HepG2 (cell line): ENCODE data around the gene PLA2G12A. TPM values are rescaled to one million over a fixed set of nuclear protein-coding genes. Genes with fewer than 3 reads are reported as not detected.
A peak's percentile ranks its signal among the peaks of the same experiment; 100 is the strongest.

Experiments used
- HDAC6 ChIP-seq: fragments of 200-600 bp; sonication (generic); IDR thresholded peaks from 2 replicates; pipeline ENCODE4 v1.7.0; 2017; ENCODE audit warnings: mild to moderate bottlenecking, antibody characterized with exemption, low read length, low read depth
- KLF15 ChIP-seq: sonication (generic); formaldehyde crosslinking; IDR thresholded peaks from 2 replicates; pipeline ENCODE4 v1.8.1; 2023; ENCODE audit warnings: borderline replicate concordance, mild to moderate bottlenecking, inconsistent platforms, missing genetic modification reagents, mixed read lengths
- MXD4 ChIP-seq: IDR thresholded peaks from 2 replicates; pipeline ENCODE4 v1.6.1; 2016; ENCODE audit warnings: mild to moderate bottlenecking, missing biosample characterization, missing genetic modification reagents
- NFKB2 ChIP-seq: sonication (generic); formaldehyde crosslinking; IDR thresholded peaks from 2 replicates; pipeline ENCODE4 v1.4.0; 2020; ENCODE audit warnings: missing genetic modification reagents, borderline replicate concordance
- ZFP82 ChIP-seq: sonication (generic); formaldehyde crosslinking; IDR thresholded peaks from 2 replicates; pipeline ENCODE4 v1.5.1; 2020; ENCODE audit warnings: mild to moderate bottlenecking, missing genetic modification reagents, borderline replicate concordance
- ZNF253 ChIP-seq: sonication (generic); formaldehyde crosslinking; IDR thresholded peaks from 2 replicates; pipeline ENCODE4 v1.8.0; 2022; ENCODE audit warnings: mild to moderate bottlenecking, missing genetic modification reagents, borderline replicate concordance
- ZNF263 ChIP-seq: sonication (generic); formaldehyde crosslinking; IDR thresholded peaks from 2 replicates; pipeline ENCODE4 v1.4.0; 2020; ENCODE audit warnings: missing genetic modification reagents
- ZNF446 ChIP-seq: sonication (generic); formaldehyde crosslinking; IDR thresholded peaks from 2 replicates; pipeline ENCODE4 v1.5.0; 2020; ENCODE audit warnings: mild to moderate bottlenecking, missing genetic modification reagents
- ZNF652 ChIP-seq: IDR thresholded peaks from 2 replicates; pipeline ENCODE4 v1.6.1; 2016; ENCODE audit warnings: low read depth, borderline replicate concordance
- ZNF775 ChIP-seq: sonication (generic); formaldehyde crosslinking; IDR thresholded peaks from 2 replicates; pipeline ENCODE4 v1.4.0; 2020; ENCODE audit warnings: missing genetic modification reagents, mild to moderate bottlenecking, moderate library complexity, borderline replicate concordance
- polyA plus RNA-seq, 8 experiments: library from polyadenylated mRNA; depleted of rRNA in 3 of 8; stranded (reverse) in 7 of 8; unstranded in 1 of 8; fragments of >200 nt; fragmentation: Illumina TruSeq in 4 of 8; extraction: Trizol in 4 of 8; gene quantifications; 2 replicates each; pipeline versions ENCODE4 v1.2.1 to v1.2.3, GENCODE V29; 2011 to 2016; ENCODE audit warnings: low read depth in 4 of 8, missing spikeins in 1 of 8, mixed read lengths in 1 of 8; ENCODE audit not compliant: insufficient read depth in 1 of 8
- total RNA-seq, 5 experiments: library from RNA; depleted of rRNA; stranded (reverse); fragments of >200 nt; fragmentation: Illumina TruSeq; extraction: Trizol; gene quantifications; 2 replicates each; pipeline ENCODE4 v1.2.3, GENCODE V29; 2016; ENCODE audit warnings: low read depth in 1 of 5
- TF ChIP-seq, protein P1 (sequence below): sonication (generic); formaldehyde crosslinking; IDR thresholded peaks from 2 replicates; pipeline ENCODE4 v1.5.1; 2020; ENCODE audit warnings: mild to moderate bottlenecking, moderate library complexity, missing genetic modification reagents
- TF ChIP-seq, protein P2 (sequence below): sonication (generic); formaldehyde crosslinking; IDR thresholded peaks from 2 replicates; pipeline ENCODE4 v1.4.0; 2020; ENCODE audit warnings: missing genetic modification reagents, borderline replicate concordance
- TF ChIP-seq, protein P3 (sequence below): sonication (generic); formaldehyde crosslinking; IDR thresholded peaks from 2 replicates; pipeline ENCODE4 v1.4.0; 2020; ENCODE audit warnings: low read depth, missing genetic modification reagents
- TF ChIP-seq, protein P4 (sequence below): sonication (generic); formaldehyde crosslinking; IDR thresholded peaks from 2 replicates; pipeline ENCODE4 v1.8.0; 2022; ENCODE audit warnings: missing genetic modification reagents, mild to moderate bottlenecking, moderate library complexity, borderline replicate concordance
- TF ChIP-seq, protein P5 (sequence below): sonication (generic); formaldehyde crosslinking; IDR thresholded peaks from 2 replicates; pipeline ENCODE4 v1.5.0; 2020; ENCODE audit warnings: mild to moderate bottlenecking, missing genetic modification reagents, moderate library complexity

PLA2G12A gene
- total and polyA plus RNA-seq, 2 of the 13 experiments (the other 11 are each of a cell fraction or from before 2014, with no cell fraction given) = 61.2 to 64.0 TPM

DNA sequence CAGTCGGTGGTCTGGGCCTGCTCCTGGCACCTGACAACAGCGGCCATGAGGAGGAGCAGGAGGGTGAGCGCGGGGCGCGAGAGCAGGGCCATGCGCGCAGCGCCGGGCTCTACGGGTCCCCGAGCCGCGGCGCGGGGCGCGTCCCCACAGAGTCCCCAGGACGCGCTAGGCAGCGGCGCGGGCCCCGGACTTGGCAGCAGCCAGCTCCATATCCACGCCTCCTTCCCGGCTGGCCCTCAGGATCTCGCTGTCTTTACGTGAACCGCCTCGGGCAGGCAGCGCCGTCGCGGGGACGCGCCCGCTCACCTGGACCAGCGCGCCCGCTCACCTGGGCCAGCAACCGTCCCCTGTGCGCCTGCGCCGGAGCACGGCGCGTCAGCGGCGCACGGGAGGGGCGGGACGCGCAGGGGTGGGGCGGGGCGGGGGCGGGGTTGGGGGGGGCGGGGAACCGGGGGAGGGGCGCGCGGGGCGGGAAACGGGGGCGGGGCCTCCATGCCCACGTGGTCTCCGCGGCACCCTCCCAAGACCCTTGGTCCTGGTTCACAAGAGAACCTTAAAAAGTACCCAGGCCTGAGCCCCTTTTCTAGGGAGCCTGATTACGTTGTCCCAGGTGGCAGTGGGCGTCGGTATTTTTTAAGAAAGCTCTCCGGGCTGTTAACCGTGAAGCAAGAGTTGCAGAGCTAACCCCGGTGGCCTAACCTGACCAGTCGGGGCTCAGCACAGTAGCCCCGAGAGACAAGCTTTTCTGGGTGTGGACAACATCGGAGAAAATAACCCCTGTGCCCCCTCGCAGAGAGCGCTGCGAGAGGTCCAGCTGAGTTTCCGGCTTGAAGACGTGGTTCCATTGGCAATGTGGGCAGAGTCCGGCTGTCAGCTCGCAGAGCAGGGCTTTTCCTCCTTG is at the start of gene PLA2G12A (continued):
- TF ChIP-seq, protein P1, sequence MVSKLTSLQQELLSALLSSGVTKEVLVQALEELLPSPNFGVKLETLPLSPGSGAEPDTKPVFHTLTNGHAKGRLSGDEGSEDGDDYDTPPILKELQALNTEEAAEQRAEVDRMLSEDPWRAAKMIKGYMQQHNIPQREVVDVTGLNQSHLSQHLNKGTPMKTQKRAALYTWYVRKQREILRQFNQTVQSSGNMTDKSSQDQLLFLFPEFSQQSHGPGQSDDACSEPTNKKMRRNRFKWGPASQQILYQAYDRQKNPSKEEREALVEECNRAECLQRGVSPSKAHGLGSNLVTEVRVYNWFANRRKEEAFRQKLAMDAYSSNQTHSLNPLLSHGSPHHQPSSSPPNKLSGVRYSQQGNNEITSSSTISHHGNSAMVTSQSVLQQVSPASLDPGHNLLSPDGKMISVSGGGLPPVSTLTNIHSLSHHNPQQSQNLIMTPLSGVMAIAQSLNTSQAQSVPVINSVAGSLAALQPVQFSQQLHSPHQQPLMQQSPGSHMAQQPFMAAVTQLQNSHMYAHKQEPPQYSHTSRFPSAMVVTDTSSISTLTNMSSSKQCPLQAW (CRISPR knock-in tag) = no peak
- TF ChIP-seq KLF15 (no peak), MXD4 (CRISPR knock-in tag) (peak; percentile 46; the same call in 1 of the 2 replicates), ZNF652 (CRISPR knock-in tag) (no peak), ZFP82 (CRISPR knock-in tag) (no peak), ZNF263 (CRISPR knock-in tag) (peak; percentile 57; the same call in 1 of the 2 replicates), HDAC6 (no peak), ZNF775 (CRISPR knock-in tag) (no peak), ZNF253 (CRISPR knock-in tag) (peak; percentile 73; the same call in 1 of the 2 replicates), ZNF446 (no peak), NFKB2 (CRISPR knock-in tag) (peak; percentile 93; the same call in 1 of the 2 replicates)
- TF ChIP-seq, protein P2, sequence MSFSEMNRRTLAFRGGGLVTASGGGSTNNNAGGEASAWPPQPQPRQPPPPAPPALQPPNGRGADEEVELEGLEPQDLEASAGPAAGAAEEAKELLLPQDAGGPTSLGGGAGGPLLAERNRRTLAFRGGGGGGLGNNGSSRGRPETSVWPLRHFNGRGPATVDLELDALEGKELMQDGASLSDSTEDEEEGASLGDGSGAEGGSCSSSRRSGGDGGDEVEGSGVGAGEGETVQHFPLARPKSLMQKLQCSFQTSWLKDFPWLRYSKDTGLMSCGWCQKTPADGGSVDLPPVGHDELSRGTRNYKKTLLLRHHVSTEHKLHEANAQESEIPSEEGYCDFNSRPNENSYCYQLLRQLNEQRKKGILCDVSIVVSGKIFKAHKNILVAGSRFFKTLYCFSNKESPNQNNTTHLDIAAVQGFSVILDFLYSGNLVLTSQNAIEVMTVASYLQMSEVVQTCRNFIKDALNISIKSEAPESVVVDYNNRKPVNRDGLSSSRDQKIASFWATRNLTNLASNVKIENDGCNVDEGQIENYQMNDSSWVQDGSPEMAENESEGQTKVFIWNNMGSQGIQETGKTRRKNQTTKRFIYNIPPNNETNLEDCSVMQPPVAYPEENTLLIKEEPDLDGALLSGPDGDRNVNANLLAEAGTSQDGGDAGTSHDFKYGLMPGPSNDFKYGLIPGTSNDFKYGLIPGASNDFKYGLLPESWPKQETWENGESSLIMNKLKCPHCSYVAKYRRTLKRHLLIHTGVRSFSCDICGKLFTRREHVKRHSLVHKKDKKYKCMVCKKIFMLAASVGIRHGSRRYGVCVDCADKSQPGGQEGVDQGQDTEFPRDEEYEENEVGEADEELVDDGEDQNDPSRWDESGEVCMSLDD (CRISPR knock-in tag) = no peak
- TF ChIP-seq, protein P3, sequence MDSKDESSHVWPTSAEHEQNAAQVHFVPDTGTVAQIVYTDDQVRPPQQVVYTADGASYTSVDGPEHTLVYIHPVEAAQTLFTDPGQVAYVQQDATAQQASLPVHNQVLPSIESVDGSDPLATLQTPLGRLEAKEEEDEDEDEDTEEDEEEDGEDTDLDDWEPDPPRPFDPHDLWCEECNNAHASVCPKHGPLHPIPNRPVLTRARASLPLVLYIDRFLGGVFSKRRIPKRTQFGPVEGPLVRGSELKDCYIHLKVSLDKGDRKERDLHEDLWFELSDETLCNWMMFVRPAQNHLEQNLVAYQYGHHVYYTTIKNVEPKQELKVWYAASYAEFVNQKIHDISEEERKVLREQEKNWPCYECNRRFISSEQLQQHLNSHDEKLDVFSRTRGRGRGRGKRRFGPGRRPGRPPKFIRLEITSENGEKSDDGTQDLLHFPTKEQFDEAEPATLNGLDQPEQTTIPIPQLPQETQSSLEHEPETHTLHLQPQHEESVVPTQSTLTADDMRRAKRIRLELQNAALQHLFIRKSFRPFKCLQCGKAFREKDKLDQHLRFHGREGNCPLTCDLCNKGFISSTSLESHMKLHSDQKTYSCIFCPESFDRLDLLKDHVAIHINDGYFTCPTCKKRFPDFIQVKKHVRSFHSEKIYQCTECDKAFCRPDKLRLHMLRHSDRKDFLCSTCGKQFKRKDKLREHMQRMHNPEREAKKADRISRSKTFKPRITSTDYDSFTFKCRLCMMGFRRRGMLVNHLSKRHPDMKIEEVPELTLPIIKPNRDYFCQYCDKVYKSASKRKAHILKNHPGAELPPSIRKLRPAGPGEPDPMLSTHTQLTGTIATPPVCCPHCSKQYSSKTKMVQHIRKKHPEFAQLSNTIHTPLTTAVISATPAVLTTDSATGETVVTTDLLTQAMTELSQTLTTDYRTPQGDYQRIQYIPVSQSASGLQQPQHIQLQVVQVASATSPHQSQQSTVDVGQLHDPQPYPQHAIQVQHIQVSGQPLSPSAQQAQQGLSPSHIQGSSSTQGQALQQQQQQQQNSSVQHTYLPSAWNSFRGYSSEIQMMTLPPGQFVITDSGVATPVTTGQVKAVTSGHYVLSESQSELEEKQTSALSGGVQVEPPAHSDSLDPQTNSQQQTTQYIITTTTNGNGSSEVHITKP (CRISPR knock-in tag) = no peak
- TF ChIP-seq, protein P4, sequence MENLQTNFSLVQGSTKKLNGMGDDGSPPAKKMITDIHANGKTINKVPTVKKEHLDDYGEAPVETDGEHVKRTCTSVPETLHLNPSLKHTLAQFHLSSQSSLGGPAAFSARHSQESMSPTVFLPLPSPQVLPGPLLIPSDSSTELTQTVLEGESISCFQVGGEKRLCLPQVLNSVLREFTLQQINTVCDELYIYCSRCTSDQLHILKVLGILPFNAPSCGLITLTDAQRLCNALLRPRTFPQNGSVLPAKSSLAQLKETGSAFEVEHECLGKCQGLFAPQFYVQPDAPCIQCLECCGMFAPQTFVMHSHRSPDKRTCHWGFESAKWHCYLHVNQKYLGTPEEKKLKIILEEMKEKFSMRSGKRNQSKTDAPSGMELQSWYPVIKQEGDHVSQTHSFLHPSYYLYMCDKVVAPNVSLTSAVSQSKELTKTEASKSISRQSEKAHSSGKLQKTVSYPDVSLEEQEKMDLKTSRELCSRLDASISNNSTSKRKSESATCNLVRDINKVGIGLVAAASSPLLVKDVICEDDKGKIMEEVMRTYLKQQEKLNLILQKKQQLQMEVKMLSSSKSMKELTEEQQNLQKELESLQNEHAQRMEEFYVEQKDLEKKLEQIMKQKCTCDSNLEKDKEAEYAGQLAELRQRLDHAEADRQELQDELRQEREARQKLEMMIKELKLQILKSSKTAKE (CRISPR knock-in tag) = no peak
- TF ChIP-seq, protein P5, sequence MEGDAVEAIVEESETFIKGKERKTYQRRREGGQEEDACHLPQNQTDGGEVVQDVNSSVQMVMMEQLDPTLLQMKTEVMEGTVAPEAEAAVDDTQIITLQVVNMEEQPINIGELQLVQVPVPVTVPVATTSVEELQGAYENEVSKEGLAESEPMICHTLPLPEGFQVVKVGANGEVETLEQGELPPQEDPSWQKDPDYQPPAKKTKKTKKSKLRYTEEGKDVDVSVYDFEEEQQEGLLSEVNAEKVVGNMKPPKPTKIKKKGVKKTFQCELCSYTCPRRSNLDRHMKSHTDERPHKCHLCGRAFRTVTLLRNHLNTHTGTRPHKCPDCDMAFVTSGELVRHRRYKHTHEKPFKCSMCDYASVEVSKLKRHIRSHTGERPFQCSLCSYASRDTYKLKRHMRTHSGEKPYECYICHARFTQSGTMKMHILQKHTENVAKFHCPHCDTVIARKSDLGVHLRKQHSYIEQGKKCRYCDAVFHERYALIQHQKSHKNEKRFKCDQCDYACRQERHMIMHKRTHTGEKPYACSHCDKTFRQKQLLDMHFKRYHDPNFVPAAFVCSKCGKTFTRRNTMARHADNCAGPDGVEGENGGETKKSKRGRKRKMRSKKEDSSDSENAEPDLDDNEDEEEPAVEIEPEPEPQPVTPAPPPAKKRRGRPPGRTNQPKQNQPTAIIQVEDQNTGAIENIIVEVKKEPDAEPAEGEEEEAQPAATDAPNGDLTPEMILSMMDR (CRISPR knock-in tag) = no peak
